PC-9 (cell line): ENCODE data around the gene SCYGR2. TPM values are rescaled to one million over a fixed set of nuclear protein-coding genes. Genes with fewer than 3 reads are reported as not detected.
A peak's percentile ranks its signal among the peaks of the same experiment; 100 is the strongest.

Experiments
- BruUV-seq: library from RNA; stranded (reverse); fragments of 400-500 nt; replicated peaks from 2 replicates; lab custom pipeline; 2021; lab: Mats Ljungman, UMichigan
- CTCF ChIA-PET: fragments of 300-600 bp; sonication (Branson Sonifier 250); formaldehyde crosslinking; loops from one replicate; lab custom pipeline; 2022; ENCODE audit warnings: antibody characterized with exemption; lab: Charles Lee
- POLR2A ChIA-PET: fragments of 300-600 bp; sonication (Branson Sonifier 250); formaldehyde crosslinking; loops from one replicate; lab custom pipeline; 2022; ENCODE audit warnings: antibody characterized with exemption; ENCODE audit not compliant: unreplicated experiment; lab: Charles Lee
- DNase-seq, 2 experiments: peaks; one replicate each; pipeline versions ENCODE4 v3.0.0 to v3.0.0-alpha.2; 2015 to 2022; ENCODE audit warnings: mixed read lengths in 1 of 2
- H2AFZ ChIP-seq: fragments of 200-600 bp; sonication (generic); 2 replicates; pipeline ENCODE4 v1.8.1; 2017; ENCODE audit warnings: antibody characterized with exemption
- H3F3A ChIP-seq: fragments of 200-600 bp; sonication (generic); 2 replicates; pipeline ENCODE4 v1.8.1; 2017; ENCODE audit warnings: antibody characterized with exemption, mild to moderate bottlenecking, low read depth; ENCODE audit not compliant: insufficient read depth
- H3K27ac ChIP-seq: fragments of 200-600 bp; sonication (generic); 2 replicates; pipeline ENCODE4 v1.6.1; 2016; ENCODE audit warnings: mixed run types
- H3K27me3 ChIP-seq: fragments of 200-600 bp; sonication (generic); 2 replicates; pipeline ENCODE4 v1.6.1; 2016; ENCODE audit warnings: low read depth, mixed run types; ENCODE audit not compliant: insufficient read depth
- H3K36me3 ChIP-seq: fragments of 200-600 bp; sonication (generic); 2 replicates; pipeline ENCODE4 v1.6.1; 2016; ENCODE audit warnings: low read depth, mixed run types
- H3K4me1 ChIP-seq: fragments of 200-600 bp; sonication (generic); replicated peaks from 2 replicates; pipeline ENCODE4 v1.6.1; 2016; ENCODE audit warnings: mixed run types; ENCODE audit not compliant: insufficient read depth
- H3K4me2 ChIP-seq: fragments of 200-600 bp; sonication (generic); 2 replicates; pipeline ENCODE4 v1.6.1; 2017; ENCODE audit warnings: mixed run types
- H3K4me3 ChIP-seq: fragments of 200-600 bp; sonication (generic); 2 replicates; pipeline ENCODE4 v1.6.1; 2016; ENCODE audit warnings: mixed run types
- H3K79me2 ChIP-seq: fragments of 200-600 bp; sonication (generic); 2 replicates; pipeline ENCODE4 v1.6.1; 2017; ENCODE audit warnings: low read depth, mixed run types
- H3K9me2 ChIP-seq: fragments of 200-600 bp; sonication (generic); 2 replicates; pipeline ENCODE4 v1.8.1; 2017; ENCODE audit warnings: mild to moderate bottlenecking; ENCODE audit not compliant: insufficient read depth
- H3K9me3 ChIP-seq: fragments of 200-600 bp; sonication (generic); 2 replicates; pipeline ENCODE4 v1.8.1; 2016; ENCODE audit warnings: low read depth; ENCODE audit not compliant: insufficient read depth
- H4K20me1 ChIP-seq: fragments of 200-600 bp; sonication (generic); 2 replicates; pipeline ENCODE4 v1.8.1; 2017; ENCODE audit not compliant: insufficient read depth
- EZH2 ChIP-seq: fragments of 200-600 bp; sonication (generic); IDR thresholded peaks from 2 replicates; pipeline ENCODE4 v1.8.0; 2017; ENCODE audit warnings: antibody characterized with exemption, low read depth
- intact Hi-C: fragments of 100-400 bp; cut with micrococcal nuclease; formaldehyde crosslinking; loops from one replicate; pipeline ENCODE4 v1.10.0; 2022; ENCODE audit not compliant: unreplicated experiment
- total RNA-seq: library from RNA; stranded (reverse); gene quantifications from 2 replicates; pipeline ENCODE4 v1.2.3, GENCODE V29; 2021
- TF ChIP-seq, protein P1 (sequence below): fragments of 200-600 bp; sonication (generic); conservative IDR thresholded peaks from 2 replicates; pipeline ENCODE4 v1.6.1; 2017; ENCODE audit warnings: mixed run types, antibody characterized with exemption, mild to moderate bottlenecking, moderate library complexity

Gene SCYGR2
- total RNA-seq, 1 experiment from 2014 or later = not detected

DNA sequence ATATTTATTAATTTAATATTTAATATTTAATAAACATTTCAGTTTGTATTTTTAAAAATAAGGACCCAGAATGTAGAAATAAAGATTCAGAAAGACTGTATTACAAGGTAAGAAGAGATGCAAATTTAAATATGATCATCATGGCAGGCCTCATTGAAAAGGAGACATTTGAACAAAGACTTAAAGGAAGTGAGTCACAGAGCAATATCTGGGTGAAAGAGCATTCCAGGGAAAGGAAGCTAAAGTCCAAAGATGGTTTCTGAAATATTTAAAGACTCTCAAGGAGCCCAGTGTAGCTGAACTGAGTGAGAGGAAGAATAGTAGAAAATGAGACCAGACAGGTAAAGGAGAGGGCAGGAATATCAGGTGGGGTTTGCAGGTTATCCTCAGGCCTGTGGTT lies 24.5 kb downstream of the SCYGR2 start:
- Histone ChIP-seq H2AFZ (peak overlapping the region; percentile 76), H3K27ac (0 out of 2 replicates have a peak overlapping the region, but pooled peaks have one; percentile 0), H3K36me3 (no peaks in the 10 kb centered on the region), H3K9me3 (no peaks in the 10 kb centered on the region; the same call in none of the 2 replicates), H3K79me2 (no peaks in the 10 kb centered on the region), H3K4me3 (no peak overlapping the region), H4K20me1 (no peaks in the 10 kb centered on the region), H3K4me2 (peak overlapping the region; percentile 31; the same call in 1 of the 2 replicates), H3K4me1 (peaks cover 8% of the 10 kb centered on the region), H3F3A (no peaks in the 10 kb centered on the region), H3K9me2 (no peaks in the 10 kb centered on the region), H3K27me3 (no peaks in the 10 kb centered on the region)
- ChIA-PET POLR2A (no interaction called here), CTCF (no interaction called here)
- intact Hi-C loops = no loop called here
- BruUV-seq = no TSS peak
- TF ChIP-seq EZH2 = no peak
- TF ChIP-seq, protein P1, sequence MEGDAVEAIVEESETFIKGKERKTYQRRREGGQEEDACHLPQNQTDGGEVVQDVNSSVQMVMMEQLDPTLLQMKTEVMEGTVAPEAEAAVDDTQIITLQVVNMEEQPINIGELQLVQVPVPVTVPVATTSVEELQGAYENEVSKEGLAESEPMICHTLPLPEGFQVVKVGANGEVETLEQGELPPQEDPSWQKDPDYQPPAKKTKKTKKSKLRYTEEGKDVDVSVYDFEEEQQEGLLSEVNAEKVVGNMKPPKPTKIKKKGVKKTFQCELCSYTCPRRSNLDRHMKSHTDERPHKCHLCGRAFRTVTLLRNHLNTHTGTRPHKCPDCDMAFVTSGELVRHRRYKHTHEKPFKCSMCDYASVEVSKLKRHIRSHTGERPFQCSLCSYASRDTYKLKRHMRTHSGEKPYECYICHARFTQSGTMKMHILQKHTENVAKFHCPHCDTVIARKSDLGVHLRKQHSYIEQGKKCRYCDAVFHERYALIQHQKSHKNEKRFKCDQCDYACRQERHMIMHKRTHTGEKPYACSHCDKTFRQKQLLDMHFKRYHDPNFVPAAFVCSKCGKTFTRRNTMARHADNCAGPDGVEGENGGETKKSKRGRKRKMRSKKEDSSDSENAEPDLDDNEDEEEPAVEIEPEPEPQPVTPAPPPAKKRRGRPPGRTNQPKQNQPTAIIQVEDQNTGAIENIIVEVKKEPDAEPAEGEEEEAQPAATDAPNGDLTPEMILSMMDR = no peak
- DNase-seq = no peak

DNA sequence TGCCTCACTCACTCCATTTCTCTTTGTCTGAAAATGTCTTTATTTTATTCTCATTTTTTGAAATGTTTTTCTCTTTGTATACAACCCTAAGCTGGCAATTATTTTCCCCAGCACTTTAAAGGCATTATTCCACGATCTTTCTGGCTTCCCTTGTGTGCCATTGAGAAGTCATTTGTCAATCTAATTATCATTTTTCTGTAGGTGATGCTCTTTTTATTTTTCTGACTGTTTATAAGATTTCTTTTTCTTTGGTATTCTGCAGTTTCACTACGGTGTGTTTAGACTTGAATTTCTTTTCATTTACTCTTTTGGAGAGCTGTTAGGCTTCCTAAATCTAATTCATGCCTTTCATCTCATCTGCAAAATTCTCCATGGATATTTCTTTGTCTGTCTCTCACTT lies 26.7 kb downstream of the SCYGR2 start:
- H3K27me3 ChIP-seq = no peaks in the 10 kb centered on the region
- H3K27ac ChIP-seq = no peak overlapping the region
- H3K9me2 ChIP-seq = no peaks in the 10 kb centered on the region
- H3K79me2 ChIP-seq = no peaks in the 10 kb centered on the region
- TF ChIP-seq, protein P1 = no peak
- no peak for TF ChIP-seq EZH2
- H3K36me3 ChIP-seq = no peaks in the 10 kb centered on the region
- no TSS peak for BruUV-seq
- CTCF ChIA-PET = no interaction called here
- H3F3A ChIP-seq = no peaks in the 10 kb centered on the region
- intact Hi-C loops = no loop called here
- H2AFZ ChIP-seq = no peak overlapping the region
- no peak overlapping the region for H3K4me3 ChIP-seq
- no peak overlapping the region for H3K4me2 ChIP-seq
- no peaks in the 10 kb centered on the region for H4K20me1 ChIP-seq
- H3K9me3 ChIP-seq = no peaks in the 10 kb centered on the region; the same call in none of the 2 replicates
- peaks cover 8% of the 10 kb centered on the region for H3K4me1 ChIP-seq
- POLR2A ChIA-PET = no interaction called here
- DNase-seq = no peak

DNA sequence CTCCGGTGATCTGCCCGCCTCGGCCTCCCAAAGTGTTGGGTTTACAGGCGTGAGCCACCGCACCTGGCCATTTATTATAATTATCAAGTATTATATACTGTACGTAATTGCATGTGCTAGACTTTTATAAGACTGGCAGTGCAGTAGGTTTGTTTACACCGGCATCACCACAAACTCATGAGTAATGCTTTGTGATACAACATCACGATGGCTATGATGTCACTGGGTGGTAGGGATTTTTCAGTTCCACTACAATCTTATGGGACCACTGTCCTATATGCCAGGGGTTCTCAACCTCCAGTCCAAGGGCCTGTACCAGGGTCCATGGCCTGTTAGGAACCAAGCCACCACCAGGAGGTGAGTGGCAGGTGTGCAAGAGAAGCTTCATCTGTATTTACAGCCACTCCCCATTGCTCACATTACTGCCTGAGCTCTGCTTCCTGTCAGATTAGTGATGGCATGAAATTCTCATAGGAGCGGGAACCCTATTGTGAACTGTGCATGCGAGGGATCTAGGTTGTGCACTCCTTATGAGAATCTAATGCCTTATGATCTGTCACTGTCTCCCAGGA lies 28.0 kb downstream of the SCYGR2 start:
- CTCF ChIA-PET = no interaction called here
- BruUV-seq = no TSS peak
- no peak for TF ChIP-seq EZH2
- TF ChIP-seq, protein P1 = no peak

More for the DNA sequence above, 28.0 kb downstream of the SCYGR2 start:
- no peak overlapping the region for H3K27ac ChIP-seq
- H3K79me2 ChIP-seq = no peaks in the 10 kb centered on the region
- intact Hi-C loops = no loop called here
- H3F3A ChIP-seq = no peaks in the 10 kb centered on the region
- H3K36me3 ChIP-seq = no peaks in the 10 kb centered on the region
- no peaks in the 10 kb centered on the region for H4K20me1 ChIP-seq
- H3K4me2 ChIP-seq = no peak overlapping the region
- H3K4me3 ChIP-seq = no peak overlapping the region
- DNase-seq = no peak
- 0 out of 2 replicates have a peak overlapping the region, but pooled peaks have one; percentile 28 for H2AFZ ChIP-seq
- POLR2A ChIA-PET = no interaction called here
- H3K27me3 ChIP-seq = no peaks in the 10 kb centered on the region
- H3K4me1 ChIP-seq = peaks cover 8% of the 10 kb centered on the region
- H3K9me2 ChIP-seq = no peaks in the 10 kb centered on the region
- no peaks in the 10 kb centered on the region; the same call in none of the 2 replicates for H3K9me3 ChIP-seq
